Umbilical cord (tissue), 2 donors: ENCODE results near the gene NUDT17. TPM values are rescaled to one million over a fixed set of nuclear protein-coding genes. Genes with fewer than 3 reads are reported as not detected.

Source experiments
- DNase-seq: peaks from one replicate; pipeline ENCODE4 v3.0.0-alpha.2; 2015; ENCODE audit warnings: low spot score
- total RNA-seq: library from RNA; depleted of rRNA; stranded (reverse); fragments of >200 nt; gene quantifications from one replicate; pipeline ENCODE4 v1.2.3, GENCODE V29; 2014; ENCODE audit warnings: low replicate concordance; ENCODE audit not compliant: insufficient read depth

Gene NUDT17
- total RNA-seq, 1 donor from 2014 or later, result 4.3 TPM

DNA sequence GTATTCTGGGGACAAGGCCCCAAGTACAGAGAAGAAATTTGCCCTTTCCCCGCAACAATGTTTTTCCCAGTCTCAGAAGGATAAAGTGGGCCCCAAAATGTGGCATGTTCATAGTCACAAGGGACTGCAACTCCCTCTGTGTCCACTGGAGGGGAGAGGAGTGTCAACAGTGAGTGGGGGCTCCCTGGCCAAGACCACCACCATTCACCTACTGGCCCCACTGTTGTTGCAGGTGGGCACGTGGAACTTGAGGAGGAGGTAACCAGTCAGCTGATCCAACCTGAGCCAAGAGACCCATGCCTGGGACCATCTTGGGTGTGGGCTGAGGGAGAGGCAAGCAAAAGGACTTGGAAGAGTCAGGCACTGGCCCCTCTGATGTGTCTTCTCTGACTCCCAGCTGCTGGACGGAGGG is 777 bp downstream of the NUDT17 start:
- DNase-seq, result peak; percentile 54

DNA sequence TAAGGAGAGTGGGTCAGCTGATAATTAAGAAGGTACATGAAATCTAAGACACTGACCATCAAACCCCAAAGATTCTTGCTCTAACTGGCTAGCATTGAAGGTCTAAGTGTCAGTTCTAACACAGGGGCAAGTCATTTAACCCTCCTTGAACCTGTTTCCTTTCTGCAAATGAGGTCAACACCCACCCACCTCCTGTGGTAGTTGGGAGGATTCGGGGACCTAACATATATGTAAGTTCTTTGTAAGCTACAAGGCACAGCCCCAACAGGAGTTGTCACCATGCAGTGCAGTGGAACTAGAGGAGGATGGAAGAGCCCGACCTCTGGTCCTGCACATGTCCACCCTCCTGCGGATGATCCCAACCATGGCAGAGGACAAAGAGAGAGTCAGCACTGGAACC is 2.4 kb downstream of the NUDT17 start:
- no peak for DNase-seq

DNA sequence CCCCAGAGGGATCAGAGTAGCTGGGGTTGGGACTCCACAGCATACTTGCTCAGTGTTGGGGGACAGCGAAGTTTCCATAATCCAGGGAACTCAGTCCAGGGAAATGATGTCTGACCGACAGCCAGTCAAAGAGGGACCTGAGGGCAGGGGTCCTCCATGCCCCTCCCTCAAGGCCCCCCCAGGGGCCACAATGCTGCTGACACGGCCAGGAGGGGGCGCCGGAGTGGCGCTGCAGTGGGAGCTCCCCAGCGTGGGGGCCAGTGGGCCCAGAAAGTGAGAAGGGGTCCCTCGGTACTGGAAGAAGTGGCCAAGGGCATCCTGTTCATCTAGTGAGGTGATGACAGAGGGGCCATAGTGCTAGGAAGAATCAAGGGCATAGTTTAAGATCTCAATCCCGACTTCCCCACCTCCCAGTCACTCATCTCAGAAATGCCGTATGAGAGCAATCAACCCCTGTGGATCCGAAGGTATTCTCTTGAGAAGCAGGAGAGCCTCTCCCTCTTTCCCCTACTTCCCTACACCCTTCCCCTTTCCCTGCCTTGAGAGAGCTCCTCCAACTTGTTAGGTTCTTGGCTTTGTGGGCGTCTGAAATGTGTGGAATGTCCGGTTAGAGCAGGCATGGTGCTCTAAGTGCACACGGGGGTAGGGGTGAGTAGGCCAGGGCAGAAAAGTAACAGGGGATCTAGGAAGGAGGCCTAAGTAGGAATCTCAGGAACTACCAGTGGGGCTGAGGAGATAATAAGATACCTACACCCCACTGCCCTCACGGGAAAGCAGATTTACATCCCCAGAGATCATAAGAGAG is 4.1 kb downstream of the NUDT17 start:
- peak; percentile 46 for DNase-seq

DNA sequence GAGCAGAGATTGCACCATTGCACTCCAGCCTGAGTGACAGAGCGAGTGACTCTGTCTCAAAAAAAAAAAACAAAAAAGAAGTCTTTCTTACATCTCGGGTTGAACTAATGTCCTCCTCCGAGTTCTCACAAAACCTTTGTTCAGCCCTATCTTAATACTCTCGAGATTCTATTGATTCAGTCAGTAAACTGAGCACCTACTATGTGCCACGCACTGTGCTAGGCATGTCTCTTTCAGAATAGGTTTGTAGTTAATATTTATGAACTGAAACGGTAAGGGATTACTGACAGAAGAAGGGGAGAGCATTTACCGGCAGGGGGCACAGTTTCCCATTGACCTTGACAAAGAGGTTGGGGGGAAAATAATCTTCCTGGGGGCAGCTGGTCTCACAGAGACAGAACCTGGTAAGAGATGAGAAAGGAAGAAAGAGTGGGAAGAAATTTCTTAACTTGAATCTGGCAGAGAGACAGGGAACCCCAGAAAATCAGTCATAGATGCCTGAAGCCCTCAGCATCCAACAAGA is 10.1 kb downstream of the NUDT17 start:
- DNase-seq, result no peak

DNA sequence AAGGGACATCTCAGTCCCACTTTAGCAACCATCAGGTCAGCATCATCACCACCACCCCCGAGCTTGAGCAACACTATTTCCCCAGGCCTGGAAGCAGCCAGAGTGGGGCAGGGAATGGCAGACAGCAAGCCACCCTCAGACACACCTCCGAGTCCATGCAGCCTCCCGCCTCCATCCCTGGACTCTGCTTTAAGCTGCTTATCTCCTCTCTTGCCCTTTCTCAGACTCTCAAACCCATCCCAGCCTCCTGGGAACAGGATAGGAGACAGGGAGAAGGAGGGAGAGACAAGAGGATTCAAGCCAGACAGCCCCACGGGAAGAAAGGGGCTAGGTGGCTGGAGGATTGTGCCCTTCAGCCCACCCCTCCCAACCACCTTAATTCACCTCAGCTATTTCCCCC is 11.7 kb downstream of the NUDT17 start:
- DNase-seq, result no peak

DNA sequence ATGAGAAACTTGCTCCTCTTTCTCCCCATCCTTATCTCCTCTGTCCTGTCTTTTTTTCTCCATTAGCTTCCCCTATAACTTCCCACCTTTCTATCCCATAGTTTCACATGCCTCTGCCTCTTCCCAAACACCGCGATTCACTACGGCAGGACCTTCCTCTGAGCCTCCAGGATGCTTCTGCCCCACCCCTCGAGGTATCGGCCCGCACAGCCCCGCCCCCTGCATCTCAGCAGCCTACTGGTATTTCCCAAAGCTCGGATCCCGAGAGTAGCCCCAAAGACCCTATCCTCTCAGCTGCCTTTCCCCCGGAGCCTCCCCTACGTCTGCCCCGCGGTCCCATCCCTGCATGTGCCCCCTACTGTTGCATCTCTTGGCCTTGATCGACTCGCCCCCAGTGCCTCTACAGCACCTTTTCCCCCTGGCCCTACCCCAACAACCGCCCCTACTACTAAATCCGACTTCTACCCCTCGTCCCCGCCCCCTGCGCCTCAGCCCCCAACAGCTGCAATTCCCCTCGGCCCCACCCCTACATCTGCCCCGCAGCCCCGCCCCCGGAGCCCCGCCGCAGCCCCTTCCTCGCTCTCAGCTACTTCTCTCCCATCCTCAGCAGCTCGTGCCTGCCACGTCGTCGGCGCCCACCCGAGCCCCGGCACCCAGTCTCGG is 12.9 kb downstream of the NUDT17 start:
- peak; percentile 48 for DNase-seq

DNA sequence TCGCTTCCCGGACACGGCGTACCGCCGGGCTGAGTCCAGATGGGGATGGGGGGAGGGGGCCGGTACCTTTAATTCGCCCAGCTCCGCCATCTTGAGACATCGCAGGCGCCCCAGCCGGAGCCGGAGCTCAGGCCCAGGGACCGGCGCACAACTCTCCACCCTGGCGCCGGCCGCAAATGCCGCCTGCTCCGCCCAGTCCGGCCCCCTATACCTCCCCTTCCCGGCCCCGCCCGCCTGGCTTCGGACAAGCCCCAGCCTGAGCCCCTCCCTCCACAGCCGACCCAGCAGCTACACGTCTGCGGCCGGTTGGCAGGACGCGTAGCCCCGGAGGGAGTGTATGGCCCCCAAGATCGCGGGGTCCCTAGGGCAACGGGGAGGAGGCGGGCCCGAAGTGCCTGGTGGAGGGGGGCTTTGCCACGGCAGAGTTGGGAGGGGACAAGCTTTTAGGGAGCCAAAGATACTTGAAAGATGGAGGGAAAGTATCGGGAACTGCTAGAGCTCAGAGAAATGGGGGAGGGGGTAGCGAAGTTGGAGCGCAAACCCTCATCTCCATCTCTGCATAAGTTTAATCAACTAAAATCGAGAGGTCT is 13.6 kb downstream of the NUDT17 start, which contains the start of gene PIAS3:
Gene PIAS3, minus strand, starts transcription at position 181 of the 590 bp plus-strand sequence. Its CDS starts 91 bp downstream, at position 90.
- peak; percentile 99 for DNase-seq

DNA sequence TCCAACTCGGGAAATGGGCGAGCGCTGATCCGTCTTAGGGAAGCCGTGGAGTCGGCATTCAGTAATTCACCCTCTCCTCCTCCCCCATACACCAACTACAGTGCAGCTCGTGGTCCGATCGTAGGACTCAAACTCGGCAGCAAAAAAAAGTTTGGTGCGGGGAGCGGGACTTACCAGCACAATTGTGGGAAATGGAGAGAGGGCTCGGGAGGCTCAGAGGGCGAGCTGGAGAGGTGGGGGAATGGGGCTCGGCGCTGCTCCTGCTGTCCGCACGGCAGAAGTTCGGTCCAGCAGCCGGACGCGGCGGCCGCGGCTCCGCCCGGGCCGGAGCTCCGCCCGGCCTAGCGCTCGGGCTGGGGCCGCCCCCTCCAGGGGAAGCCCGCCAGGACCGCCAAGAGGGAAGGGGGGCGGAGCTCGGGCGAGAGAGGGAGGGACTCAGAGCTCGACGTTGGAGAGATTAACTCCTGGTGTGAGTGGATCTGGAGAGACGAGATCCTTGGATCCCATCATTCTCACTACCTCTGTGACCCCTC is 14.1 kb downstream of the NUDT17 start:
- DNase-seq, result peak; percentile 96

DNA sequence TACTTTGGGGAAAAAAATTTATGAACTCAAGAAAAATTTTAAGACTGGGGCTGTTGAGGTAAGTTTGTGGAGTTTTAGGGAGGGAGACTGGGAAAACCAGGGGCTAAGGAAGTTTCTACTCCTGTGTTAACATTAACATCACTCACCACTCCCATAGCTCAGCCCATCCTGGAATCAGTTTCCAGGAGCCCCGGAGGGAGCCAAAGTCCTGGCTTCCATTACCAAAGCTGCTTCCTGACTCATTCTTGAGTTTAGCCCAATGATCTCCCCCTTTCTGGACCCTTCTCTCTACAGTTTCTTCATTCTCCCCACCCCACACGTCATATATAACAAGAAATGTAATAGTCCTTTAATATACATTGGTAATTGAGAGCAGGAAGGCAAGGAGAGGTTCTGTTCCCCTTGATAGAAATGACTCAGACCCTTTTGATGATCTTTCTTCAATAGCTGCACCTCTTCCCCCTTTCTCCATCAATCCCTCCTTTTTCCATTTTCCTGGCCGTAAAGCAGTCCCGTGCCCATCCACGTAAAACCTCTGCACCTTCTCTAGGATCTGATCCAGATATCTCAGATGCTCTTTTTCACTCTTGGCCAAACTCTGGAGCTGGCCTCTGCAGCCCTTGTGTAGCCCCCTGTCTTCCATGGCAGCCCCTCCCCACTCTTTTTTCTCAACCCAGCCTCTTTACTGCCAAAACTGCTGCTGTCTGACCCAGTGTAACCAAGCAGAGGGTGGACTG is 18.0 kb downstream of the NUDT17 start:
- no peak for DNase-seq

DNA sequence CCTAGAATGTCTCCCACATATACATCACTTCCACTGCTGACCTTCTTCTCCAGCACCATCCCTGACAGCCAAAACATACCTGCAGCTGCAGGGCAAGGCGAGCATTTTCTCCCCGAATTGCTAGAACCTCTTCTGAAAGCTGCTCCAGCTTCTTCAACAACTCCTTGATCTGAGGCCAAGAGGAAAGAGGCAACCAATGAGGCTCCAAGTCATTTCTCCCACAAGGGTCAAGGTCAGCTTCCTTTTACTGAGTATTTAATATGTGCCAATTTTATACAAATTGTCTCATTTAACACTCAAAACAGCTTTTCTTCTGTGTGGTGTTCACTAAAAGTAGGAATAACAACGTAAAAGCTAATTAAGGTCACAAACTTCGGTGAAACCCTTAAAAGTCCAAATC is 22.8 kb downstream of the NUDT17 start:
- DNase-seq, result no peak

DNA sequence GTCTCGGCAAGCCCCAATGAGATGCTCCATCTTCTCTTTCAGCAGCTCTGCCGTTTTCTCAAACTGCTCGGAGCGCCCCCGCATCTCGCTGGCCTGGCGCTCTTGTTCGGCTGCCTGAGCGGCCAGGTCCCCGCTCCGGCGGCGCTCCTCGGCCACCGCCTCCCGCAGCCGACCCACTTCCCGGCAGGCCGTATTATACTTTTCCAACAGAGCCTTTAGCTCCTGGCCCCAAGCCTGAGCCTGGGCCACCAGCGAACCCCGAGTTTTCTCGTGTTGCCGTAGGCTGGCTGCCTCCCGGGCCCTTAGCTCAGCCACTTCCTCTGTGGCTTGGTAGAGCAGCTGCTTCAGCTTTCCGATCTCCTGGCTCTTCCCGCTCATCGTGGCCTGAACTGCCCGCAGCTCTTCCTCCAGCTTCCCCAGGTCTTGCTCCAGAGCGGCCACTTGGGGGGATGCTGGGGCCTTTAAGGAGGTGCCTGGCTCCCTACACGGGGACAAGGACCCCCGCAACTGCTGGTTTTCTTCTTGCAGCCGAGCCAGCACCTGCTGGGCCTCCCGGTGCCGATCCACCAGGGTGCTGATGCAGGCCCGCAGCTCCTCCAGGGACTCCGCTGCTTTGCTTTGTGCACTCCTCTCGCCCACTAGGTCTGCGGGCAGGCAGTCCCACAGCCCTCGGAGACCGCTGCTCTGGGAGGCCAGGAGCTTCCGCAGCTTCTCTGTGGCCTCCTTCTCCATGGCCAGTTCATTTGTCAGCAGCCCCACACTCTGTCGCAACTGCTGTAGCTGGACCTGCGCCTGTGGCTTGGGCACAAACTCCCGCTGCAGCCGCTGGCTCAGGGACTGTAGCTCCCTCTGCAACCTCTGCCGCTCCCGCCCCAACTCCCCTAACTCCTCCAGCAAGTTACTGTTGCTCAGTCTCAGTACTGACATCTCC is 26.8 kb downstream of the NUDT17 start:
- peak; percentile 70 for DNase-seq

DNA sequence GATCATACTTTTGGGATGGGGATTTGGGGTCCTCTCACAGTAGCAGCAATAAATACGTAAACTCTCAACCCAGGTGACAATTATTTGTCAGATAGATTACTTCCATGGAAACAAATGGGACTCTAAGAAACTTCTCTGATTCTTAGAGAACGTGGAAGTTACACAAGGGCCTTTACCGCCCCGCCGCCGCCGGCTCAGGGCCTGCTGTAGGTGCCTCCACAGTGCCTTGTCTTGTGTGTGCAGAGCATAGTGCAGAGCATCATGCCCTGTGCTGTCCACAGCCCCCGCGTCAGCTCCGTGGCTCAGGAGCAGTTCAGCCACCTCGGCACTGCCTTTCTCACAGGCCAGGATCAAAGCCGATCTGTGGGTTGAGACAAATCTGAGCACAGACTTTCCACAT is 29.2 kb downstream of the NUDT17 start:
- DNase-seq, result no peak

DNA sequence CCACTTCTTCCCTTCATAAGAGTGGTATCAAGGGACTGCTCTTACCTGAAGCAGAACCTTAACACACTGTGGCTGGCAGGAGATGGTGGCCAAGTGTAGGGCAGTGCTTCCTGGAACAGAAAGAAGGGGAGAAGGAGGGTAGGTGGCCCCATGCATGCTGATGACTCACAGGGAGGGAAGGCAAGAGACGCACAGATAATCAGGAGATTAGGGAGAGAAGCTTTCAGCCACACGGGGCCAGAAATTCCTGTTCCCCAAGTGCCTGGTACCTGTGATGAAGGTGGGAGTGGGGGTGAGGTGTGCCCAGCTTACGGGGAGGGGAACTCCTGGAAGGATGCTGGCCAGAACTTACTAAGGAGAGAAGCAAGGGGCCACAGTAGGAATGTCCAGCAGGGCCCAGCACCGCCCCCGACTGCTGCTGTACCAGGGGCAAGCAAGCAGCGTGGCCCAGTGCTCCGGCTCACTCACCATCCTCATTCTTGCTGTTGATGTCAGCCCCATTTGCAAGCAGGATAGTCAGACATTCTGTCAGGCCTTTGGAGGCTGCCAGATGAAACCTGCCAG is 32.6 kb downstream of the NUDT17 start:
- DNase-seq, result peak; percentile 22

DNA sequence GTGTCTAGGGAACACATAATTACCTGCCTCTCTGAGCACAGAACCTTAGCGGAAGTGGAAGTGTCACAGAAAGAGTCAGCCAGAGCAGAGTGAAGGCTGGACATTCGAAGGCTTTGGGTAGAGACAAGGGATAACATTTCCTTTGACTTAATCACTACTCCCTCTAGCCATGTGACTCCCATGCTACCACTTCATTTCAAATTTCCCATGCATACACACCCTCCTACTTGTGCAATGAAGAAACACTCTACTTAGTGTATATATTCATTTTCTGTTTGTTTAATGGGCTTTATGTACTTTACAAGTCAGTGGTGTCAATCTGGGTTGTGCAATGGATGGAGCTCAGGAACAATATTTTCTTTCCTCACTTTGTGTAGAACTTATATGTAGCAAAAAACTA is 33.3 kb downstream of the NUDT17 start:
- DNase-seq, result no peak

DNA sequence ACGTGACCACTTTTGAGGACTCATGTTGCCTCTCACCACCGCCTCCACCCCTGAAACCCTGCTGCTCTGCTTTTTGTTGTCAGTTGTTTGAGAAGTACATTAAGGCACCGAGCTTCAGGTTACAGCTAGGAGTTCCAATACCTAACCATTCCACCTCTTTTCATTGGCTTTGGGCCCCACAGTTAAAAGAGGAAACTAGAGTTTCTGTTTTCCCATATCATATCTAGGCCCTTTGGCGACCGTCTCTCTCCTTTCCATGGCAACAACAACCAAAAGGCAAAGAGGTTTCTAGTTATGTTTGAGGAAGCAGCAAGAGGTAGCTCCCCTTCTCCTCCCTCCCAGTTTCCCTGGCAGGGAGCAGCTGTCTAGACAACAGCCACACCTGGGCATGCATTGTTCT is 34.3 kb downstream of the NUDT17 start:
- no peak for DNase-seq

DNA sequence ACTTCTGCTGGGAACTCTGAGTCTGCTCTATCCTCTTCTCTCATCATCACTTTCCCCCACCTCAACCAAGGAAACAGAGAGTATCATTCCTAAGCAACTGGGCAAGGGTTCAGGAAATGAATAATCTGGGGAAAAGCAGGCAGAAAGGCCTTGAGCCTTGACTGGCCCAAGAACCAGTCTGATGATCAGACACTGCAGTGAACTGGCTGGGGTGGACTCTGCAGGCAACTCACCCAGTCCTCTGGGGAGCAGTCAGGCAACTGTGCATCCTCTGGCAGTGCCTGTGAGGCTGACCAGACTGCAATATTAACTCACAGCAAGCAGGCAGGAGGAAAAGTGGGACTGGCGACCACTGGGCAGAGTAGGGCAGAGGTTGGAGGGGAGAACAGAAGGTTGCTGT is 39.2 kb downstream of the NUDT17 start:
- DNase-seq, result no peak

DNA sequence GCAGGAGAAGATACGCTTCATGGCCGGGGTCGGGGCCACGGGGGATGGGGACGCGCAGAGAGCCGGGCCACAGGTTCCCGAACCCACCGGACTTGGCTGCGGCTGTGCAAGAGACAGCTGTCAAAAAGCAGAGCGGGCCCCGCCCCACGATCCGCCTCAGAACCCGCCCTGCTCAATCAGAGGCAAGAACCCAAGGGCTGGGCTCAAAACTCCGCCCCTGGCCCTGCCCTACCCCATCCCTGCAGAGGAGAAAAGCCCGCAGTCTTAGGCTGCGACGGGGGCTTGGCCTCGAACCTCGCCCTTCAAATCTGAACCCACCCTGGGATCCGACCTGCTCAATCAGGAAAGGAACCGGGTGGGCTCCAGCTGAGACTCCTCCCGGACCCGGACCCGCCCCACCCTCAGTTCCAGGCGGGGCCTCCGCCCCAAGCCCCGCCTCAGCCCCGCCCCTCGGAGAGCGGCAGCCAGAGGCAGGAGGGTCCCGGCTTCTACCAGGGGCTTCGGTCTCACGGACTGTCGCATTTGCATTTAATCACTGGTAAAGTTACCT is 40.4 kb downstream of the NUDT17 start, which contains the start of gene ANKRD35:
Gene ANKRD35, minus strand, starts transcription at position 129 of the 550 bp plus-strand sequence. Its CDS starts 108 bp downstream, at position 21.
- peak; percentile 86 for DNase-seq

DNA sequence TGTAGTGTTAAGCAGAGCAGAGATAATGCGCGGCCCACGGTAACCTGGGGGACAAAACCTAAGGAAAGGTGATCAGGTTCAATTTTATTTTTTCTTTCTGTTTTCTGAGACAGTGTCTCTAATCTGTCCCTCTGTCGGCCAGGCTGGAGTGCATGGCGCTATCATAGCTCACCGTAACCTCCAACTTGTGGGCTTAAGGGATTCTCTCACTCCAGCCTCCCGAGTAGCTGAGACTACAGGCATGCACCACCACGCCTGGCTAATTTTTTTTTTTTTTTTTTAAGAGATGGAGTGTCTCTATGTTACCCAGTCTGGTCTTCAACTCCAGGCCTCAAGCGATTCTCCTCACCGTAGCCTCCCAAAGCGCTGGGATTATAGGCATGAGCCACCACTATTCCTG is 41.0 kb downstream of the NUDT17 start:
- no peak for DNase-seq

DNA sequence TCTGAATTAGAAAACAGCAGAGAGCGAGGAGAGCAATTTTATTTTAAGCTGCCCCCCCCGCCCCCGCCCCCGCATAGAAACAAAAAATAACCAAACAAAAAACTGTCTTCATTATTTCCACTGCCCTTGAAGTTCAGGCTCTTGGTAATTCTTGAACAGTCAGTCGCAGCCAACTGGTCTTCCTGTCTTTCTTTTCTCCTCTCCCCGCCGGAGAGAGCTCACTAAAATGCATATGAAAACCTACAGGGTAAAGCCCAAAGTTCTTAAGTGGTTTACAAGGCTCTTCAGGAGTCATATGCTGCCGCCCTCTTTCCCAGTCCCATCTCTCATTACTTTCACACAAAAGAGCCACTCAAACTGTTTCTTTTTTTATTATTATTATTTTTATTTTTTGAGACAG is 41.4 kb downstream of the NUDT17 start:
- no peak for DNase-seq

DNA sequence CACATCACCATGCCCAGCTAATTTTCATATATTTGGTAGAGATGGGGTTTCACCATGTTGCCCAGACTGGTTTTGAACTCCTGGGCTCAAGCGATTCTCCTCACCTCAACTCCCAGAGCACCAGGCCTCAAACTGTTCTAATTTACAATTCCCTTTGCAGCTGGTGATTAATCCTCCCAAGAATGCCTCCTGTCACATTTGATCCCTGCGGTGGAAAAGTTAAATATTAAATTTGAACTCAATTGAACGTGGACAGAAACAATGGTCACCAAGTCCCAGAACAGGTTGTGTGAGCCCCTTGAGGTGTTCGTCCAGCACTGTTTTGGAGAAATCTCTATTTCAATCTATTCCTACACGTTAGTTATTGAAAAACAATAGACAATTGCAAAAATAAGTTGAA is 42.2 kb downstream of the NUDT17 start:
- no peak for DNase-seq
